B cell (primary cell): ENCODE measurements around the gene MAFG. TPM values are rescaled to one million over a fixed set of nuclear protein-coding genes. Genes with fewer than 3 reads are reported as not detected.

Source experiments
- ATAC-seq: fragments of 200-7000 bp; cut with Tn5 transposase; one replicate; pipeline ENCODE4 v1.10.0; 2021; ENCODE audit warnings: low read depth, mild to moderate bottlenecking, moderate number of reproducible peaks, moderate library complexity
- CTCF ChIA-PET: fragments of 350-600 bp; sonication (Branson Sonifier 250); formaldehyde crosslinking; loops from one replicate; lab custom pipeline; 2021; ENCODE audit warnings: antibody characterized with exemption, inconsistent platforms; lab: Charles Lee
- POLR2A ChIA-PET: fragments of 350-600 bp; sonication (Branson Sonifier 250); formaldehyde crosslinking; loops from one replicate; lab custom pipeline; 2021; ENCODE audit warnings: antibody characterized with exemption; lab: Charles Lee
- DNase-seq: peaks from one replicate; pipeline ENCODE4 v3.0.0; 2013
- H2AFZ ChIP-seq: 2 replicates; pipeline ENCODE4 v1.6.1; 2012; ENCODE audit warnings: mild to moderate bottlenecking, low read depth, low read length; ENCODE audit not compliant: insufficient read depth, poor library complexity, severe bottlenecking
- H3K27ac ChIP-seq, 2 donors: 1 replicate in 1 of 2; 2 replicates in 1 of 2; pipeline ENCODE4 v1.5.1; 2012 to 2013; ENCODE audit warnings: low read length in 2 of 2, mild to moderate bottlenecking in 2 of 2, moderate library complexity in 1 of 2
- H3K27me3 ChIP-seq, 4 experiments: fragments of 200-600 bp in 1 of 4; sonication (generic) in 1 of 4; replicated peaks in 1 of 4; 1 replicate in 2 of 4; 2 replicates in 2 of 4; pipeline versions ENCODE4 v1.6.1 to v1.7.0; 2013 to 2016; ENCODE audit warnings: low read length in 3 of 4, mild to moderate bottlenecking in 2 of 4, mixed read lengths in 1 of 4, moderate library complexity in 1 of 4; ENCODE audit not compliant: insufficient read depth in 4 of 4, control insufficient read depth in 3 of 4; ENCODE audit errors: control extremely low read depth in 1 of 4
- H3K36me3 ChIP-seq, 2 experiments: replicated peaks in 1 of 2; 1 replicate in 1 of 2; 2 replicates in 1 of 2; pipeline versions ENCODE4 v1.6.1 to v1.7.1; 2013; ENCODE audit warnings: low read length in 1 of 2; ENCODE audit not compliant: insufficient read depth in 2 of 2, control insufficient read depth in 1 of 2; ENCODE audit errors: control extremely low read depth in 1 of 2, extremely low read depth in 1 of 2
- H3K4me1 ChIP-seq, 2 donors: fragments of 200-600 bp in 1 of 2; sonication (generic) in 1 of 2; 1 replicate in 1 of 2; 2 replicates in 1 of 2; pipeline versions ENCODE4 v1.5.1 to v1.6.1; 2013 to 2017; ENCODE audit warnings: low read length in 2 of 2; ENCODE audit not compliant: control insufficient read depth in 2 of 2, insufficient read depth in 2 of 2
- H3K4me2 ChIP-seq: replicated peaks from 2 replicates; pipeline ENCODE3; 2012; ENCODE audit warnings: mild to moderate bottlenecking, low read depth, low read length; ENCODE audit not compliant: poor library complexity, severe bottlenecking
- H3K4me3 ChIP-seq, 5 experiments: fragments of 200-600 bp in 1 of 5; sonication (generic) in 1 of 5; 1 replicate in 3 of 5; 2 replicates in 2 of 5; pipeline versions ENCODE4 v1.5.1 to v1.7.0; 2011 to 2016; ENCODE audit warnings: low read length in 4 of 5, mild to moderate bottlenecking in 4 of 5, low read depth in 2 of 5, control low read depth in 1 of 5, moderate library complexity in 1 of 5; ENCODE audit not compliant: insufficient read depth in 1 of 5; ENCODE audit errors: control extremely low read depth in 1 of 5, extremely low read depth in 1 of 5
- H3K79me2 ChIP-seq: fragments of 200-600 bp; sonication (generic); one replicate; pipeline ENCODE4 v1.6.0; 2016; ENCODE audit warnings: low read length; ENCODE audit not compliant: control insufficient read depth, insufficient read depth
- H3K9ac ChIP-seq: fragments of 200-600 bp; sonication (generic); 2 replicates; pipeline ENCODE4 v1.6.1; 2017; ENCODE audit warnings: mild to moderate bottlenecking, low read length, moderate library complexity
- H3K9me3 ChIP-seq, 3 donors: one replicate each; pipeline versions ENCODE4 v1.6.1 to v1.7.1; 2013; ENCODE audit warnings: low read length in 2 of 3; ENCODE audit not compliant: control insufficient read depth in 2 of 3, insufficient read depth in 1 of 3; ENCODE audit errors: control extremely low read depth in 1 of 3
- H4K20me1 ChIP-seq: 2 replicates; pipeline ENCODE4 v1.6.0; 2012; ENCODE audit warnings: mild to moderate bottlenecking, low read length; ENCODE audit not compliant: insufficient read depth, control insufficient read depth, poor library complexity, severe bottlenecking
- H3K27ac Mint-ChIP-seq: one replicate; pipeline ENCODE4 v1.8.0; 2021; ENCODE audit warnings: mixed read lengths
- H3K27me3 Mint-ChIP-seq: one replicate; pipeline ENCODE4 v1.8.0; 2021; ENCODE audit warnings: mixed read lengths
- H3K4me1 Mint-ChIP-seq: one replicate; pipeline ENCODE4 v1.8.0; 2021; ENCODE audit warnings: mixed read lengths
- H3K4me3 Mint-ChIP-seq: one replicate; pipeline ENCODE4 v1.8.0; 2021; ENCODE audit warnings: mixed read lengths
- H3K9me3 Mint-ChIP-seq: one replicate; pipeline ENCODE4 v1.8.0; 2022; ENCODE audit warnings: mixed read lengths; ENCODE audit not compliant: insufficient read depth
- EZH2 ChIP-seq: IDR thresholded peaks from 2 replicates; pipeline ENCODE4 v1.6.1; 2012; ENCODE audit warnings: borderline replicate concordance, low read depth, mild to moderate bottlenecking, moderate library complexity, low read length; ENCODE audit not compliant: insufficient read depth, poor library complexity, severe bottlenecking
- WGBS: methylation state at CpG from one replicate; pipeline ENCODE4 v1.1.5; 2013; ENCODE audit warnings: missing lambda C conversion rate; ENCODE audit not compliant: insufficient coverage; 5-methylcytosine and 5-hydroxymethylcytosine counted together
- intact Hi-C: fragments of 100-400 bp; cut with micrococcal nuclease; formaldehyde crosslinking; loops from one replicate; pipeline ENCODE4 v1.10.0; 2022
- polyA plus RNA-seq: library from polyadenylated mRNA; depleted of rRNA; stranded (reverse); fragments of >200 nt; gene quantifications from 2 replicates; pipeline ENCODE4 v1.2.3, GENCODE V29; 2012
- total RNA-seq, 2 donors: library from RNA; stranded (reverse); fragments of 120-200 nt in 1 of 2; gene quantifications; 1 replicate in 1 of 2; 2 replicates in 1 of 2; pipeline versions ENCODE4 v1.2.3 to v1.2.4, GENCODE V29; 2013 to 2022
- TF ChIP-seq, protein P1 (sequence below): fragments of 200-600 bp; IDR thresholded peaks from one replicate; pipeline ENCODE4 v1.8.0; 2022; ENCODE audit warnings: antibody characterized with exemption, mild to moderate bottlenecking

The MAFG gene
- total and polyA plus RNA-seq, 2 donors (not counting 1 experiment from before 2014, with no cell fraction given): 11.4 to 27.9 TPM

DNA sequence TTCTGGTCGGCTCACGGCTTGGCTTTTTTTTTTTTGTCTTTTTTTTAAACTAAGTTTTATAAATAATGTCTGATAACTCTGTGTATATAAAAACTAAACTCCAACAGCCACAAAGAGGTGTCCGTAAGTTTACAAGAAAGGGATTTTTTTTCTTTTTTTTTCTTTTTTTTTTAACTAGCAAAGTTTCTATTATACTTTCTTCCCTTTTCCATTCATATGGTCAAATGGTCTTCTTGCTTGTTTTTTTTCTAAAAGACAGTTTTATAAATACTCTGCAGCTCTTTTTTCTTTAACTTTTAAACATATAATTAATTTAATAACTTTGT is 6.0 kb downstream of the MAFG start:
- Histone ChIP-seq H2AFZ (no peak overlapping the region), H3K4me2 (no peak overlapping the region), H3K9me3 (no peaks in the 10 kb centered on the region), H3K9ac (no peak overlapping the region), H4K20me1 (peaks cover 48% of the 10 kb centered on the region), H3K79me2 (peaks cover 76% of the 10 kb centered on the region), H3K36me3 (peaks cover 0 to 6% of the 10 kb centered on the region in 2 experiments), H3K27ac (no peak overlapping the region), H3K4me1 (peaks cover 28 to 38% of the 10 kb centered on the region in 2 donors), H3K4me3 (no peak overlapping the region), H3K27me3 (no peaks in the 10 kb centered on the region)
- WGBS: no CpG with 5 or more reads among the region's 3 CpGs
- no peaks in the 10 kb centered on the region for H3K27me3 Mint-ChIP-seq
- no peak for ATAC-seq
- no peak for TF ChIP-seq EZH2
- TF ChIP-seq, protein P1, sequence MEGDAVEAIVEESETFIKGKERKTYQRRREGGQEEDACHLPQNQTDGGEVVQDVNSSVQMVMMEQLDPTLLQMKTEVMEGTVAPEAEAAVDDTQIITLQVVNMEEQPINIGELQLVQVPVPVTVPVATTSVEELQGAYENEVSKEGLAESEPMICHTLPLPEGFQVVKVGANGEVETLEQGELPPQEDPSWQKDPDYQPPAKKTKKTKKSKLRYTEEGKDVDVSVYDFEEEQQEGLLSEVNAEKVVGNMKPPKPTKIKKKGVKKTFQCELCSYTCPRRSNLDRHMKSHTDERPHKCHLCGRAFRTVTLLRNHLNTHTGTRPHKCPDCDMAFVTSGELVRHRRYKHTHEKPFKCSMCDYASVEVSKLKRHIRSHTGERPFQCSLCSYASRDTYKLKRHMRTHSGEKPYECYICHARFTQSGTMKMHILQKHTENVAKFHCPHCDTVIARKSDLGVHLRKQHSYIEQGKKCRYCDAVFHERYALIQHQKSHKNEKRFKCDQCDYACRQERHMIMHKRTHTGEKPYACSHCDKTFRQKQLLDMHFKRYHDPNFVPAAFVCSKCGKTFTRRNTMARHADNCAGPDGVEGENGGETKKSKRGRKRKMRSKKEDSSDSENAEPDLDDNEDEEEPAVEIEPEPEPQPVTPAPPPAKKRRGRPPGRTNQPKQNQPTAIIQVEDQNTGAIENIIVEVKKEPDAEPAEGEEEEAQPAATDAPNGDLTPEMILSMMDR: no peak
- no peak for DNase-seq
- ChIA-PET POLR2A (interaction anchor here (0.6 kb wide), 1 partner anchor 209 kb away, joined by 4 read pairs; no protein-coding TSS in a partner anchor), CTCF (no interaction called here)
- H3K9me3 Mint-ChIP-seq: no peaks in the 10 kb centered on the region
- no peak overlapping the region for H3K4me3 Mint-ChIP-seq
- intact Hi-C loops: no loop called here
- H3K4me1 Mint-ChIP-seq: peaks cover 42% of the 10 kb centered on the region
- no peak overlapping the region for H3K27ac Mint-ChIP-seq

DNA sequence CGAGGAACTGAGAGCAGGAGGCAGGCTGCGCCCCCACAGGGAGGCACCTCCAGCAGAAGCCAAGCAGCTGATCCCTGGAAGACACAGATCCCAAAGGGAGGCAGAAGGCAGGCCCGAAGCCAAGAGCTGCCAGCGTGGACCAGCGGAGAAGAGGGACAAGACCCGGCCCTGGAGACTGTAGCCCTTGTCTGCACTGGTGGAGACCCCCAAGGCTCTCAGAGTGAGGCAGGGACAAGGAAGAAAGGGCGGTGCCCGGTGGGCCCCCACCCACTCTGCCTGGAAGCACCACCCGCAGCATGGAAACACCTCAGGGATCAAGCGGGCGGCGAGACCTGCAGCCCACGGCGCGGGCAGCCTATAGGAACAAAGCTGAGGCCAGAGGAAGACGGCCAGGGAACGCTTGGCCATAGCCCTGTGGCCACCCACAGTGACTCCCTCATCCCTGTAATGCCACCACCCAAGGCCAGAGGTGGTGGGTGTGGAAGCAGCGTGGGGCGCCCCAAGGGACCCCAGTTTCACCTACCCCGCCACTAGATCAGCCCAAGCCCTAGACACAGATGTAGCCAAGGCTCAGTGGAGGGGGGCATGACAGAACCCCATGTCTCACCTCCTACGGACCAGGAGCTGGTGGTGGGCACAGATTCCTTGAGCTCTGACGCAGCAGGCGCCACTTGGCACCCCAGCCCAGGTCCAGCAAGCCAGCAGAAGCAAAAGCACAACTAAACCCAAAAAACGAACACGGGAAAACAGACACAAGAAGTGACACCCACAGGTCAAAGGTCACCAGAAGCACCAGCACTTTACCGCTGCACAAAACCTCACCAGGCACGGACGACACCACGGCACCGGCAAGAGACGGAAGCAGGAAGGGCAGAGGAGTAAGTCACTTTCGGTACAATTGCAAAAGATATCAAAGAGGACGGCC is 6.7 kb downstream of the MAFG start:
- H2AFZ ChIP-seq: no peak overlapping the region
- H3K4me3 ChIP-seq: no peak overlapping the region
- no peak overlapping the region for H3K9ac ChIP-seq
- no peak overlapping the region for H3K4me2 ChIP-seq
- Mint-ChIP-seq H3K4me3 (no peak overlapping the region), H3K27ac (peak overlapping the region; percentile 24), H3K27me3 (no peaks in the 10 kb centered on the region), H3K4me1 (peaks cover 40% of the 10 kb centered on the region), H3K9me3 (no peaks in the 10 kb centered on the region)
- H3K4me1 ChIP-seq: peaks cover 22 to 35% of the 10 kb centered on the region in 2 donors
- intact Hi-C loops: no loop called here
- H3K36me3 ChIP-seq: peaks cover 0 to 7% of the 10 kb centered on the region in 2 experiments
- H3K27ac ChIP-seq: no peak overlapping the region
- 98% methylated on average over 30 of the region's 33 CpGs for WGBS
- POLR2A ChIA-PET: no interaction called here
- ATAC-seq (no peak), DNase-seq (no peak)
- peaks cover 76% of the 10 kb centered on the region for H3K79me2 ChIP-seq
- no peaks in the 10 kb centered on the region for H3K9me3 ChIP-seq
- H4K20me1 ChIP-seq: peaks cover 48% of the 10 kb centered on the region
- CTCF ChIA-PET: no interaction called here
- TF ChIP-seq, protein P1: no peak
- TF ChIP-seq EZH2: no peak
- no peaks in the 10 kb centered on the region for H3K27me3 ChIP-seq
